ENCODE measurements around the gene DCANP1.

GRCh38 chr5:135449644-135450043 is 2.5 kb upstream of the DCANP1 start:
- TF ChIP-seq CTCF (optimal IDR thresholded peaks at IDR 0.05 in 1 of 3, IDR thresholded peaks at IDR 0.05 in 1 of 3, conservative IDR thresholded peaks at IDR 0.05 in 1 of 3; ENCODE audit: extremely low read depth in 1 of 3, insufficient read depth in 2 of 3, low read length in 3 of 3) = no peak
- TF ChIP-seq EZH2 (IDR thresholded peaks at IDR 0.05; ENCODE audit: low read length) = no peak

All from keratinocyte (primary cell).